HG03025 (cell line): ENCODE data around the gene CHD9.
A peak's percentile ranks its signal among the peaks of the same experiment; 100 is the strongest.
"Not testable (repeated sequence)": the region's sequence is repeated elsewhere in the genome, so short reads cannot be mapped to it uniquely, and the experiment has no call there.

Experiments
- ATAC-seq: cut with Tn5 transposase; IDR thresholded peaks from one replicate; pipeline ENCODE4 v1.9.1; 2021; ENCODE audit warnings: mild to moderate bottlenecking, moderate library complexity; ENCODE audit not compliant: unreplicated experiment, low FRiP score

The CHD9 gene

GRCh38 chr16:53130159-53131049 lies 75.6 kb downstream of the CHD9 start:
- peak; percentile 87 for ATAC-seq

- no peak for ATAC-seq
Measured at GRCh38 chr16:53131050-53131362, 76.2 kb downstream of the CHD9 start.

- ATAC-seq = no peak
Measured at GRCh38 chr16:53131363-53132071, 76.7 kb downstream of the CHD9 start.

GRCh38 chr16:53132406-53132805 lies 77.6 kb downstream of the CHD9 start:
- no peak for ATAC-seq

GRCh38 chr16:53135329-53135728 lies 80.5 kb downstream of the CHD9 start:
- no peak for ATAC-seq

GRCh38 chr16:53142823-53143568 lies 88.2 kb downstream of the CHD9 start:
- no peak for ATAC-seq

- no peak for ATAC-seq
Measured at GRCh38 chr16:53147500-53148065, 92.8 kb downstream of the CHD9 start.

- ATAC-seq = no peak
Measured at GRCh38 chr16:53150769-53151168, 96.0 kb downstream of the CHD9 start.

GRCh38 chr16:53152329-53152728 lies 97.5 kb downstream of the CHD9 start:
- no peak for ATAC-seq

- ATAC-seq = no peak
Measured at GRCh38 chr16:53153130-53153529, 98.3 kb downstream of the CHD9 start.

- no peak for ATAC-seq
Measured at GRCh38 chr16:53154513-53154912, 99.7 kb downstream of the CHD9 start.

GRCh38 chr16:53156516-53156915 lies 101.7 kb downstream of the CHD9 start:
- no peak for ATAC-seq

GRCh38 chr16:53159781-53160436 lies 105.1 kb downstream of the CHD9 start:
- ATAC-seq = no peak

- no peak for ATAC-seq
Measured at GRCh38 chr16:53166099-53166498, 111.3 kb downstream of the CHD9 start.

- ATAC-seq = no peak
Measured at GRCh38 chr16:53168744-53169143, 114.0 kb downstream of the CHD9 start.

- no peak for ATAC-seq
Measured at GRCh38 chr16:53172517-53172916, 117.7 kb downstream of the CHD9 start.

GRCh38 chr16:53175118-53175517 lies 120.3 kb downstream of the CHD9 start:
- no peak for ATAC-seq

- ATAC-seq = no peak
Measured at GRCh38 chr16:53176434-53176833, 121.6 kb downstream of the CHD9 start.

GRCh38 chr16:53183442-53183841 lies 128.7 kb downstream of the CHD9 start:
- no peak for ATAC-seq

GRCh38 chr16:53185741-53186140 lies 130.9 kb downstream of the CHD9 start:
- ATAC-seq = not testable (repeated sequence)
